ENCODE results near the gene GTF3C4.

DNA sequence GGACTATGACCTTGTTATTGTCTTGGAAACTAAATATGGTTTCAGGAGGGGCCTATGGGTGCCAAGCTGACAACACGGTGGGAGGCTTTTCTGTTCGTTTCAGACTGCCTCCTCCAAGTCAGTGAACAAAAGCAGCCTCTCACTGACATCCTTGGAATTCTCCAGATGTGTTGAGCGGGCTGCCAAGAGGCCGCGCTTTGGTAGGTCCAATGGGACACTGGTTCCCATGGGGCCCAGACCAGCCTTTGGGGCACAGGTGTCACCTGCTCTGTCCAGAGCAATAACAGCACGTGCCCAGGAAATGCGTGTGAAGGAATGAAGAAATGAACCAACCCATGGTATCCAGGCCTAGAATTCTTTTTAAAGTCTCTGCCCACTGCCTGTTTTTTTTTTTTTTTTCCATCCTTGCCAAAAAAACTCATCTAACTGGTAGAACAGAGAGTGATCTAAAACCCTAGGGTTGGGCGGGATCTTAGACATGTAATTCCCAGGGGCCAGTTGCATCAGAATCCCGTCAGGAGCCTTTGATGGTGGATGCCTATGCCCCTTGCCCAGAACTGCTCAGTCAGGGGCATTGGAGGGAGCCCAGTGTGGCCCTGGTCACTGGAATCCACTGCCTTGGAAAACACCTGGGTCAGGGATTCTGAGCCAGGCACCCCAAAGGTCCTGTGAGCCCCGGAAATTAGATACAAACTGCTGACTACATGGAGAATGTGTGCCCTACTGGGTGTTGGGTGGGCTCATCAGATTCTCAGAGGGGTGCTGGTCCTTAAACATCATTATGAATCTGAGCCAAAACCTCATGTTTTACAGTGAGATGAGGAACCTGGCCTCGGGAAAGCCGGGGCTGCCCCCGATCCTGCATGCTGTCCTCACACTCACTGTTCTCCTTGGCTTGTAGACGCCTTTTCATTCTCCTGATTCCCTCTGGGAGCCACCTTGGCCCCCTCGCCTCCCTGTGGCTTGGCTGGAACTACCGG, 60.1 kb downstream of the GTF3C4 start:
- TF ChIP-seq, protein P1, sequence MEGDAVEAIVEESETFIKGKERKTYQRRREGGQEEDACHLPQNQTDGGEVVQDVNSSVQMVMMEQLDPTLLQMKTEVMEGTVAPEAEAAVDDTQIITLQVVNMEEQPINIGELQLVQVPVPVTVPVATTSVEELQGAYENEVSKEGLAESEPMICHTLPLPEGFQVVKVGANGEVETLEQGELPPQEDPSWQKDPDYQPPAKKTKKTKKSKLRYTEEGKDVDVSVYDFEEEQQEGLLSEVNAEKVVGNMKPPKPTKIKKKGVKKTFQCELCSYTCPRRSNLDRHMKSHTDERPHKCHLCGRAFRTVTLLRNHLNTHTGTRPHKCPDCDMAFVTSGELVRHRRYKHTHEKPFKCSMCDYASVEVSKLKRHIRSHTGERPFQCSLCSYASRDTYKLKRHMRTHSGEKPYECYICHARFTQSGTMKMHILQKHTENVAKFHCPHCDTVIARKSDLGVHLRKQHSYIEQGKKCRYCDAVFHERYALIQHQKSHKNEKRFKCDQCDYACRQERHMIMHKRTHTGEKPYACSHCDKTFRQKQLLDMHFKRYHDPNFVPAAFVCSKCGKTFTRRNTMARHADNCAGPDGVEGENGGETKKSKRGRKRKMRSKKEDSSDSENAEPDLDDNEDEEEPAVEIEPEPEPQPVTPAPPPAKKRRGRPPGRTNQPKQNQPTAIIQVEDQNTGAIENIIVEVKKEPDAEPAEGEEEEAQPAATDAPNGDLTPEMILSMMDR (conservative IDR thresholded peaks at IDR 0.05; ENCODE audit: low read depth in 2 of 2): no peak
- no peak for TF ChIP-seq REST (IDR thresholded peaks at IDR 0.05; ENCODE audit: unreplicated experiment)
- TF ChIP-seq POLR2AphosphoS5 (IDR thresholded peaks at IDR 0.05; ENCODE audit: low read depth): no peak
- no peak for TF ChIP-seq EZH2phosphoT487 (IDR thresholded peaks at IDR 0.05; ENCODE audit: unreplicated experiment)
- TF ChIP-seq, protein P2, sequence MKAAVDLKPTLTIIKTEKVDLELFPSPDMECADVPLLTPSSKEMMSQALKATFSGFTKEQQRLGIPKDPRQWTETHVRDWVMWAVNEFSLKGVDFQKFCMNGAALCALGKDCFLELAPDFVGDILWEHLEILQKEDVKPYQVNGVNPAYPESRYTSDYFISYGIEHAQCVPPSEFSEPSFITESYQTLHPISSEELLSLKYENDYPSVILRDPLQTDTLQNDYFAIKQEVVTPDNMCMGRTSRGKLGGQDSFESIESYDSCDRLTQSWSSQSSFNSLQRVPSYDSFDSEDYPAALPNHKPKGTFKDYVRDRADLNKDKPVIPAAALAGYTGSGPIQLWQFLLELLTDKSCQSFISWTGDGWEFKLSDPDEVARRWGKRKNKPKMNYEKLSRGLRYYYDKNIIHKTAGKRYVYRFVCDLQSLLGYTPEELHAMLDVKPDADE (IDR thresholded peaks at IDR 0.05): no peak
- TF ChIP-seq CREB1 (CRISPR knock-in tag; IDR thresholded peaks at IDR 0.05; ENCODE audit: low read depth): no peak
- no peak for TF ChIP-seq STAT1 (IDR thresholded peaks at IDR 0.05; ENCODE audit: unreplicated experiment)
- TF ChIP-seq EZH2 (IDR thresholded peaks at IDR 0.05; ENCODE audit: low read depth, unreplicated experiment): no peak

Data from GM23338 (cell line).